K562 (cell line): ENCODE results near the gene ABCA7. TPM values are rescaled to one million over a fixed set of nuclear protein-coding genes. Genes with fewer than 3 reads are reported as not detected.
A peak's percentile ranks its signal among the peaks of the same experiment; 100 is the strongest.

ENCODE experiments used
- ATAC-seq: fragments of 200-7000 bp; cut with Tn5 transposase; 3 replicates; pipeline ENCODE4 v1.9.1; 2020; ENCODE audit warnings: moderate library complexity
- BruUV-seq: library from RNA; stranded (reverse); fragments of 400-500 nt; replicated peaks from 2 replicates; lab custom pipeline; 2021; lab: Mats Ljungman, UMichigan
- CTCF ChIA-PET: fragments of 300-600 bp; formaldehyde crosslinking; extraction: SDS; loops from one replicate; lab custom pipeline; 2021; ENCODE audit warnings: low intra/inter-chr PET ratio; lab: Yijun Ruan, JAX
- POLR2A ChIA-PET: fragments of 300-600, 350-650 bp; sonication (Branson Sonifier 250); formaldehyde crosslinking; extraction: SDS; loops from one replicate; lab custom pipeline; 2021; ENCODE audit warnings: antibody characterized with exemption, inconsistent platforms; lab: Yijun Ruan, JAX
- DNase-seq, 4 experiments: peaks; one replicate each; pipeline versions ENCODE4 v3.0.0 to v3.0.0-alpha.2; 2011 to 2018; ENCODE audit warnings: low spot score in 3 of 4, mixed read lengths in 3 of 4; ENCODE audit errors: extremely low read depth in 1 of 4
- FAIRE-seq: peaks from 2 replicates; lab custom pipeline; 2011; peaks lifted over from hg19 to GRCh38; lab: Jason Lieb, UNC
- H2AFZ ChIP-seq: 2 replicates; pipeline ENCODE4 v1.6.0; 2011; ENCODE audit warnings: low read depth, low read length, control low read depth, inconsistent platforms
- H3K27ac ChIP-seq: fragments of 200-600 bp; 3 replicates; pipeline ENCODE4 v1.8.0; 2011; ENCODE audit warnings: low read depth, mild to moderate bottlenecking, control low read depth, inconsistent platforms, low read length, moderate library complexity, mixed read lengths; ENCODE audit errors: extremely low read depth
- H3K27me3 ChIP-seq, 2 experiments: fragments of 300-600 bp in 1 of 2; 2 replicates in 1 of 2; 3 replicates in 1 of 2; pipeline versions ENCODE4 v1.6.0 to v1.8.0; 2011; ENCODE audit warnings: inconsistent platforms in 2 of 2, low read length in 2 of 2, mild to moderate bottlenecking in 1 of 2, mixed read lengths in 1 of 2, moderate library complexity in 1 of 2; ENCODE audit not compliant: control insufficient read depth in 2 of 2, insufficient read depth in 2 of 2
- H3K36me3 ChIP-seq: fragments of 300-600 bp; 3 replicates; pipeline ENCODE4 v1.8.0; 2011; ENCODE audit warnings: mild to moderate bottlenecking, low read length, inconsistent platforms; ENCODE audit not compliant: control insufficient read depth, insufficient read depth
- H3K4me1 ChIP-seq, 2 experiments: fragments of 200-600 bp in 1 of 2; replicated peaks in 1 of 2; 2 replicates in 1 of 2; 3 replicates in 1 of 2; pipeline versions ENCODE4 v1.5.1 to v1.8.0; 2011; ENCODE audit warnings: inconsistent platforms in 2 of 2, low read length in 2 of 2, mild to moderate bottlenecking in 1 of 2, mixed read lengths in 1 of 2, moderate library complexity in 1 of 2; ENCODE audit not compliant: control insufficient read depth in 2 of 2, insufficient read depth in 2 of 2
- H3K4me2 ChIP-seq: 2 replicates; pipeline ENCODE4 v1.6.1; 2011; ENCODE audit warnings: low read length, control low read depth, inconsistent platforms, mixed read lengths; ENCODE audit not compliant: insufficient read depth
- H3K4me3 ChIP-seq: fragments of 200-600 bp; sonication (generic), shearing (Covaris generic); 2 replicates; pipeline ENCODE4 v1.5.1; 2016; ENCODE audit warnings: control low read depth, inconsistent platforms
- H3K79me2 ChIP-seq: fragments of 200-600 bp; 3 replicates; pipeline ENCODE4 v1.8.0; 2011; ENCODE audit warnings: low read length, inconsistent platforms; ENCODE audit not compliant: control insufficient read depth, insufficient read depth
- H3K9ac ChIP-seq, 2 experiments: 2 replicates each; pipeline versions ENCODE4 v1.6.0 to v1.6.1; 2011; ENCODE audit warnings: low read depth in 2 of 2, low read length in 2 of 2, control low read depth in 1 of 2, inconsistent platforms in 1 of 2, mild to moderate bottlenecking in 1 of 2, mixed read lengths in 1 of 2; ENCODE audit not compliant: insufficient read depth in 1 of 2
- H3K9me1 ChIP-seq: one replicate; pipeline ENCODE4 v1.6.0; 2011; ENCODE audit warnings: inconsistent platforms, mild to moderate bottlenecking, low read length, moderate library complexity; ENCODE audit not compliant: control insufficient read depth, insufficient read depth
- H3K9me3 ChIP-seq: replicated peaks from 2 replicates; pipeline ENCODE4 v1.5.1; 2011; ENCODE audit warnings: low read depth, low read length, inconsistent platforms; ENCODE audit not compliant: control insufficient read depth, insufficient read depth
- H4K20me1 ChIP-seq: replicated peaks from 2 replicates; pipeline ENCODE4 v1.6.1; 2011; ENCODE audit warnings: low read length, inconsistent platforms, mixed read lengths; ENCODE audit not compliant: control insufficient read depth, insufficient read depth
- ATF1 ChIP-seq, 2 experiments: fragments of 450-650 bp in 1 of 2; IDR thresholded peaks; 2 replicates each; pipeline ENCODE4 v1.6.1; 2016; ENCODE audit warnings: missing compliant biosample characterization in 1 of 2, missing genetic modification characterization in 1 of 2
- BRCA1 ChIP-seq, 2 experiments: fragments of 450-650 bp in 1 of 2; sonication (generic) in 1 of 2; formaldehyde crosslinking in 1 of 2; IDR thresholded peaks; 2 replicates each; pipeline versions ENCODE4 v1.5.0 to v1.6.1; 2017 to 2020; ENCODE audit warnings: mild to moderate bottlenecking in 1 of 2, missing genetic modification reagents in 1 of 2
- CCAR2 ChIP-seq: fragments of 200-400 bp; formaldehyde crosslinking; IDR thresholded peaks from 2 replicates; pipeline ENCODE4 v1.6.1; 2017; ENCODE audit warnings: mild to moderate bottlenecking, low read depth, low read length
- HEY1 ChIP-seq: fragments of 250-450 bp; sonication (Bioruptor Pico); IDR thresholded peaks from 2 replicates; pipeline ENCODE4 v1.5.0; 2020; ENCODE audit warnings: mild to moderate bottlenecking, moderate library complexity, borderline replicate concordance
- NR3C1 ChIP-seq: sonication (generic); formaldehyde crosslinking; IDR thresholded peaks from 2 replicates; pipeline ENCODE4 v1.8.1; 2022; ENCODE audit warnings: missing genetic modification reagents
- PTRF ChIP-seq: fragments of 450-650 bp; IDR thresholded peaks from 2 replicates; pipeline ENCODE4 v1.6.1; 2016; ENCODE audit warnings: mild to moderate bottlenecking, missing genetic modification characterization, missing compliant biosample characterization
- RNF2 ChIP-seq: sonication (generic); IDR thresholded peaks from 2 replicates; pipeline ENCODE4 v1.6.1; 2016
- SNRNP70 ChIP-seq: fragments of 200-400 bp; formaldehyde crosslinking; optimal IDR thresholded peaks from 2 replicates; pipeline ENCODE3; 2017; ENCODE audit warnings: low read depth, low read length
- SOX6 ChIP-seq: fragments of 450-650 bp; IDR thresholded peaks from 2 replicates; pipeline ENCODE4 v1.6.1; 2014; ENCODE audit warnings: mild to moderate bottlenecking
- TAF15 ChIP-seq: fragments of 200-400 bp; formaldehyde crosslinking; IDR thresholded peaks from 2 replicates; pipeline ENCODE4 v1.6.1; 2017; ENCODE audit warnings: mild to moderate bottlenecking, low read depth, low read length, moderate library complexity
- TAF7 ChIP-seq: fragments of 450-650 bp; IDR thresholded peaks from 2 replicates; pipeline ENCODE4 v1.6.1; 2016; ENCODE audit warnings: missing genetic modification characterization, missing compliant biosample characterization
- TRIM28 ChIP-seq: fragments of 450-650 bp; IDR thresholded peaks from 2 replicates; pipeline ENCODE4 v1.6.1; 2017
- ZNF766 ChIP-seq: fragments of 200-800 bp; sonication (Bioruptor generic); conservative IDR thresholded peaks from 2 replicates; pipeline ENCODE4 v1.6.1; 2016; ENCODE audit warnings: missing genetic modification characterization, missing compliant biosample characterization
- WGBS: fragments of 100-300 bp; shearing (Covaris generic); methylation state at CpG from one replicate; pipeline ENCODE4 v1.1.6; 2016; ENCODE audit warnings: low coverage, mixed read lengths; ENCODE audit not compliant: insufficient coverage; ENCODE audit errors: missing lambda C conversion rate; 5-methylcytosine and 5-hydroxymethylcytosine counted together
- in situ Hi-C: fragments of 300-500 bp; cut with MboI; formaldehyde crosslinking; loops from 4 replicates; pipeline ENCODE4 v1.15.0; 2018; ENCODE audit warnings: inconsistent platforms, mixed read lengths
- intact Hi-C: fragments of 100-400 bp; cut with micrococcal nuclease; formaldehyde crosslinking; loops from 2 replicates; pipeline ENCODE4 v1.14.2; 2022
- polyA plus RNA-seq, 8 experiments: library from polyadenylated mRNA; depleted of rRNA in 4 of 8; stranded (reverse) in 5 of 8; unstranded in 3 of 8; fragments of >200 nt; fragmentation: Nextera tagmentation in 2 of 8; fragmentation: Illumina TruSeq in 1 of 8; extraction: Ambion mirVana in 2 of 8; extraction: Trizol in 1 of 8; gene quantifications; 2 replicates each; pipeline versions ENCODE4 v1.2.1 to v1.2.3, GENCODE V29; 2011 to 2014; ENCODE audit warnings: inconsistent platforms in 1 of 8, missing spikeins in 1 of 8
- total RNA-seq, 7 experiments: library from RNA; depleted of rRNA in 6 of 7; stranded (reverse); fragments of >200 nt in 6 of 7; fragmentation: Illumina TruSeq in 2 of 7; extraction: Trizol in 2 of 7; gene quantifications; 2 replicates each; pipeline versions ENCODE4 v1.2.1 to v1.2.3, GENCODE V29; 2011 to 2021; ENCODE audit warnings: low replicate concordance in 1 of 7
- TF ChIP-seq, protein P1 (sequence below): sonication (generic); formaldehyde crosslinking; IDR thresholded peaks from 2 replicates; pipeline ENCODE4 v1.8.0; 2022; ENCODE audit warnings: mild to moderate bottlenecking, missing genetic modification reagents
- TF ChIP-seq, protein P2 (sequence below): fragments of 250-450 bp; sonication (Bioruptor Pico); IDR thresholded peaks from 2 replicates; pipeline ENCODE4 v1.4.0; 2020
- TF ChIP-seq, protein P3 (sequence below): fragments of 250-450 bp; sonication (Bioruptor Pico); IDR thresholded peaks from 2 replicates; pipeline ENCODE4 v1.5.0; 2021

Gene ABCA7
- total and polyA plus RNA-seq, 9 of the 15 experiments (the other 6 are each of a cell fraction or from before 2014, with no cell fraction given): 2.3 to 96.1 (median 31.2) TPM

DNA sequence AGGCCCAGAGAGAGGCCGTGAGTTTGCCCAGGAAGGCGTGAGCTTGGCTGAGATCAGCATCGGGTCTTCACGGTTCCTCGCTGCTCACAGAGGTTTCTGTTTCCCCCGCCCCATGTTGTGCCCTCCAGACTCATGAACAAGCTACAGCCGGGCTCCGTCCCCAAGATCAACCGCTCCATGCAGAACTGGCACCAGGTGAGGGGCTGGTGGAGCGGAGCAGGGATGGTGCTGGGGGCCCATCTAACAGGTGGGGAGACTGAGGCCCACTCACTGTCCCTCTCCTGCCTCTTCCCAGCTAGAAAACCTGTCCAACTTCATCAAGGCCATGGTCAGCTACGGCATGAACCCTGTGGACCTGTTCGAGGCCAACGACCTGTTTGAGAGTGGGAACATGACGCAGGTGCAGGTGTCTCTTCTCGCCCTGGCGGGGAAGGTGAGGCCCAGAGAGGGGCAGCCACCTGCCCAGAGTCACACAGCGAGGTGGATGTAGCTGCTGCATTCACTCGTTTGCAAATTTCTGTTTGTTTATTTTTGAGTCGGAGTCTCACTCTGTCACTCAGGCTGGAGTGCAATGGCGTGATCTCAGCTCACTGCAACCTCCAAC is 7.5 kb upstream of the ABCA7 start:
- H3K4me2 ChIP-seq: no peak overlapping the region
- H3K4me3 ChIP-seq: no peak overlapping the region
- H2AFZ ChIP-seq: no peak overlapping the region
- no TSS peak for BruUV-seq
- H3K36me3 ChIP-seq: peaks cover 47% of the 10 kb centered on the region
- H3K27me3 ChIP-seq: no peaks in the 10 kb centered on the region
- peaks cover 33% of the 10 kb centered on the region for H3K79me2 ChIP-seq
- no peak for DNase-seq
- in situ Hi-C loops: no loop called here
- H3K9me3 ChIP-seq: no peaks in the 10 kb centered on the region
- H3K9me1 ChIP-seq: no peaks in the 10 kb centered on the region
- 88% methylated on average over 19 of the region's 20 CpGs for WGBS
- no peak for ATAC-seq
- peak overlapping the region in 1 of 2 experiments; percentile 20; a peak in 1 of 4 replicates for H3K9ac ChIP-seq
- no peaks in the 10 kb centered on the region for H4K20me1 ChIP-seq
- CTCF ChIA-PET: no interaction called here
- no peak overlapping the region for H3K27ac ChIP-seq
- peaks cover 14 to 56% of the 10 kb centered on the region in 2 experiments for H3K4me1 ChIP-seq
- intact Hi-C loops: no loop called here
- POLR2A ChIA-PET: interaction anchor here (1.3 to 8.5 kb wide), 2 partner anchors 8 to 13 kb away, joined by 3 to 176 read pairs; partner anchors contain the start of gene ABCA7
- FAIRE-seq: no peak
- TF ChIP-seq RNF2: no peak
- TF ChIP-seq, protein P1, sequence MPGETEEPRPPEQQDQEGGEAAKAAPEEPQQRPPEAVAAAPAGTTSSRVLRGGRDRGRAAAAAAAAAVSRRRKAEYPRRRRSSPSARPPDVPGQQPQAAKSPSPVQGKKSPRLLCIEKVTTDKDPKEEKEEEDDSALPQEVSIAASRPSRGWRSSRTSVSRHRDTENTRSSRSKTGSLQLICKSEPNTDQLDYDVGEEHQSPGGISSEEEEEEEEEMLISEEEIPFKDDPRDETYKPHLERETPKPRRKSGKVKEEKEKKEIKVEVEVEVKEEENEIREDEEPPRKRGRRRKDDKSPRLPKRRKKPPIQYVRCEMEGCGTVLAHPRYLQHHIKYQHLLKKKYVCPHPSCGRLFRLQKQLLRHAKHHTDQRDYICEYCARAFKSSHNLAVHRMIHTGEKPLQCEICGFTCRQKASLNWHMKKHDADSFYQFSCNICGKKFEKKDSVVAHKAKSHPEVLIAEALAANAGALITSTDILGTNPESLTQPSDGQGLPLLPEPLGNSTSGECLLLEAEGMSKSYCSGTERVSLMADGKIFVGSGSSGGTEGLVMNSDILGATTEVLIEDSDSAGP (CRISPR knock-in tag): no peak
- no peak for TF ChIP-seq BRCA1 (IDR thresholded peaks at IDR 0.05)
- TF ChIP-seq BRCA1 (CRISPR knock-in tag; IDR thresholded peaks at IDR 0.05): no peak
- TF ChIP-seq, protein P2, sequence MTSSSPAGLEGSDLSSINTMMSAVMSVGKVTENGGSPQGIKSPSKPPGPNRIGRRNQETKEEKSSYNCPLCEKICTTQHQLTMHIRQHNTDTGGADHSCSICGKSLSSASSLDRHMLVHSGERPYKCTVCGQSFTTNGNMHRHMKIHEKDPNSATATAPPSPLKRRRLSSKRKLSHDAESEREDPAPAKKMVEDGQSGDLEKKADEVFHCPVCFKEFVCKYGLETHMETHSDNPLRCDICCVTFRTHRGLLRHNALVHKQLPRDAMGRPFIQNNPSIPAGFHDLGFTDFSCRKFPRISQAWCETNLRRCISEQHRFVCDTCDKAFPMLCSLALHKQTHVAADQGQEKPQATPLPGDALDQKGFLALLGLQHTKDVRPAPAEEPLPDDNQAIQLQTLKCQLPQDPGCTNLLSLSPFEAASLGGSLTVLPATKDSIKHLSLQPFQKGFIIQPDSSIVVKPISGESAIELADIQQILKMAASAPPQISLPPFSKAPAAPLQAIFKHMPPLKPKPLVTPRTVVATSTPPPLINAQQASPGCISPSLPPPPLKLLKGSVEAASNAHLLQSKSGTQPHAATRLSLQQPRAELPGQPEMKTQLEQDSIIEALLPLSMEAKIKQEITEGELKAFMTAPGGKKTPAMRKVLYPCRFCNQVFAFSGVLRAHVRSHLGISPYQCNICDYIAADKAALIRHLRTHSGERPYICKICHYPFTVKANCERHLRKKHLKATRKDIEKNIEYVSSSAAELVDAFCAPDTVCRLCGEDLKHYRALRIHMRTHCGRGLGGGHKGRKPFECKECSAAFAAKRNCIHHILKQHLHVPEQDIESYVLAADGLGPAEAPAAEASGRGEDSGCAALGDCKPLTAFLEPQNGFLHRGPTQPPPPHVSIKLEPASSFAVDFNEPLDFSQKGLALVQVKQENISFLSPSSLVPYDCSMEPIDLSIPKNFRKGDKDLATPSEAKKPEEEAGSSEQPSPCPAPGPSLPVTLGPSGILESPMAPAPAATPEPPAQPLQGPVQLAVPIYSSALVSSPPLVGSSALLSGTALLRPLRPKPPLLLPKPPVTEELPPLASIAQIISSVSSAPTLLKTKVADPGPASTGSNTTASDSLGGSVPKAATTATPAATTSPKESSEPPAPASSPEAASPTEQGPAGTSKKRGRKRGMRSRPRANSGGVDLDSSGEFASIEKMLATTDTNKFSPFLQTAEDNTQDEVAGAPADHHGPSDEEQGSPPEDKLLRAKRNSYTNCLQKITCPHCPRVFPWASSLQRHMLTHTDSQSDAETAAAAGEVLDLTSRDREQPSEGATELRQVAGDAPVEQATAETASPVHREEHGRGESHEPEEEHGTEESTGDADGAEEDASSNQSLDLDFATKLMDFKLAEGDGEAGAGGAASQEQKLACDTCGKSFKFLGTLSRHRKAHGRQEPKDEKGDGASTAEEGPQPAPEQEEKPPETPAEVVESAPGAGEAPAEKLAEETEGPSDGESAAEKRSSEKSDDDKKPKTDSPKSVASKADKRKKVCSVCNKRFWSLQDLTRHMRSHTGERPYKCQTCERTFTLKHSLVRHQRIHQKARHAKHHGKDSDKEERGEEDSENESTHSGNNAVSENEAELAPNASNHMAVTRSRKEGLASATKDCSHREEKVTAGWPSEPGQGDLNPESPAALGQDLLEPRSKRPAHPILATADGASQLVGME (CRISPR knock-in tag): no peak
- no peak for TF ChIP-seq CCAR2
- no peak for TF ChIP-seq TAF15
- no peak for TF ChIP-seq ZNF766
- TF ChIP-seq SNRNP70: no peak
- TF ChIP-seq ATF1 (CRISPR knock-in tag; IDR thresholded peaks at IDR 0.05): no peak
- no peak for TF ChIP-seq ATF1 (tag; IDR thresholded peaks at IDR 0.05)
- TF ChIP-seq SOX6: no peak
- TF ChIP-seq HEY1: no peak
- 0 out of 2 replicates have a peak, but pooled peaks have one; percentile 19 for TF ChIP-seq NR3C1 (CRISPR knock-in tag)
- no peak for TF ChIP-seq TRIM28
- TF ChIP-seq TAF7 (tag): no peak
- TF ChIP-seq PTRF (tag): no peak
- TF ChIP-seq, protein P3, sequence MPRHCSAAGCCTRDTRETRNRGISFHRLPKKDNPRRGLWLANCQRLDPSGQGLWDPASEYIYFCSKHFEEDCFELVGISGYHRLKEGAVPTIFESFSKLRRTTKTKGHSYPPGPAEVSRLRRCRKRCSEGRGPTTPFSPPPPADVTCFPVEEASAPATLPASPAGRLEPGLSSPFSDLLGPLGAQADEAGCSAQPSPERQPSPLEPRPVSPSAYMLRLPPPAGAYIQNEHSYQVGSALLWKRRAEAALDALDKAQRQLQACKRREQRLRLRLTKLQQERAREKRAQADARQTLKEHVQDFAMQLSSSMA (CRISPR knock-in tag): no peak
